ENCODE results near the gene MORN1.

- TF ChIP-seq, protein P1, sequence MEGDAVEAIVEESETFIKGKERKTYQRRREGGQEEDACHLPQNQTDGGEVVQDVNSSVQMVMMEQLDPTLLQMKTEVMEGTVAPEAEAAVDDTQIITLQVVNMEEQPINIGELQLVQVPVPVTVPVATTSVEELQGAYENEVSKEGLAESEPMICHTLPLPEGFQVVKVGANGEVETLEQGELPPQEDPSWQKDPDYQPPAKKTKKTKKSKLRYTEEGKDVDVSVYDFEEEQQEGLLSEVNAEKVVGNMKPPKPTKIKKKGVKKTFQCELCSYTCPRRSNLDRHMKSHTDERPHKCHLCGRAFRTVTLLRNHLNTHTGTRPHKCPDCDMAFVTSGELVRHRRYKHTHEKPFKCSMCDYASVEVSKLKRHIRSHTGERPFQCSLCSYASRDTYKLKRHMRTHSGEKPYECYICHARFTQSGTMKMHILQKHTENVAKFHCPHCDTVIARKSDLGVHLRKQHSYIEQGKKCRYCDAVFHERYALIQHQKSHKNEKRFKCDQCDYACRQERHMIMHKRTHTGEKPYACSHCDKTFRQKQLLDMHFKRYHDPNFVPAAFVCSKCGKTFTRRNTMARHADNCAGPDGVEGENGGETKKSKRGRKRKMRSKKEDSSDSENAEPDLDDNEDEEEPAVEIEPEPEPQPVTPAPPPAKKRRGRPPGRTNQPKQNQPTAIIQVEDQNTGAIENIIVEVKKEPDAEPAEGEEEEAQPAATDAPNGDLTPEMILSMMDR (IDR thresholded peaks at IDR 0.05) = no peak
- no peak for TF ChIP-seq POLR2A (IDR thresholded peaks at IDR 0.05)
Measured at GRCh38 chr1:2418791-2419320, 27.5 kb upstream of the MORN1 start.
